Ishikawa (cell line): Measurements from ENCODE around the gene EN1.

ENCODE experiments used
- CREB1 ChIP-seq: IDR thresholded peaks from 2 replicates; pipeline ENCODE4 v1.6.1; 2012; ENCODE audit warnings: low read depth
- EGR1 ChIP-seq: IDR thresholded peaks from 2 replicates; pipeline ENCODE4 v1.6.1; 2012
- EP300 ChIP-seq: IDR thresholded peaks from 2 replicates; pipeline ENCODE4 v1.6.1; 2012; ENCODE audit warnings: borderline replicate concordance
- FOXM1 ChIP-seq: IDR thresholded peaks from 2 replicates; pipeline ENCODE4 v1.6.1; 2012; ENCODE audit warnings: low read depth, borderline replicate concordance
- NFIC ChIP-seq: IDR thresholded peaks from 2 replicates; pipeline ENCODE4 v1.6.1; 2012
- RAD21 ChIP-seq: IDR thresholded peaks from 2 replicates; pipeline ENCODE4 v1.6.1; 2012; ENCODE audit warnings: low read depth
- TAF1 ChIP-seq: IDR thresholded peaks from 2 replicates; pipeline ENCODE4 v1.6.1; 2012; ENCODE audit warnings: low read depth, mild to moderate bottlenecking
- TCF12 ChIP-seq: IDR thresholded peaks from 2 replicates; pipeline ENCODE4 v1.6.1; 2012; ENCODE audit warnings: low read depth
- YY1 ChIP-seq: IDR thresholded peaks from 2 replicates; pipeline ENCODE4 v1.6.1; 2012; ENCODE audit warnings: low read depth
- ZBTB7A ChIP-seq: IDR thresholded peaks from 2 replicates; pipeline ENCODE4 v1.6.1; 2012; ENCODE audit warnings: low read depth
- TF ChIP-seq, protein P1 (sequence below): IDR thresholded peaks from 2 replicates; pipeline ENCODE4 v1.6.1; 2012
- TF ChIP-seq, protein P2 (sequence below): IDR thresholded peaks from 2 replicates; pipeline ENCODE4 v1.6.1; 2012; ENCODE audit warnings: low read depth, mild to moderate bottlenecking
- TF ChIP-seq, protein P3 (sequence below): IDR thresholded peaks from 2 replicates; pipeline ENCODE4 v1.6.1; 2012

DNA sequence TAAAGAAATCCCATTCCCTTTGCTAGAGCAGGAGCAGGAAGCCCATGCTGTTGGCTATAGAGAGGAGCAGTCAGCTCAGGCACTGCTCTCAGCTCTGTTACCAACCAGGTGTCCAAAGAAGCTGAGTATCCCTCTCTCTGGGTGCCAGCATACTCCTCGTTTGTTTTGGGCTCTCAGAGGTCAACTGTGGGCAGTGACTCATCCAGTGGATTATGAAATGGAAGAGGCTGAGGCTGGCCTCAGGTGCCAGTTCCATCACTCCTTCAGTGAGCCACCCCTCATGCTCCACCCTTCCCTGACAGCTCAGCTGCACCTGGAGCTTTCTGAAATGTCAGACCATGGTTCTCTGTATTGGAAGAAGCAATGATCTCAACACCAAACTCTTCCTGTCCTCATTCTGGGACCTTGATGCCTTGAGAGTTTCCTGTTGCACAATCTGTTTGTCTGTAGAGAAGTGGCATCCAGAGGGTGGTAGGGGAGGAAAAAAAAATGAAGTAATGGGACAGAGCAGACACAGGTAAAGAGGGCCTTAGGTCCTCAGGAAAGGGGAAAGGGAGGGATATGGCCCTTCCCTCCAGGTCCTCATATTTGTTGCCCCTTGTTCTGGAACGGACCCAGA lies 31.2 kb upstream of the EN1 start:
- TF ChIP-seq, protein P1, sequence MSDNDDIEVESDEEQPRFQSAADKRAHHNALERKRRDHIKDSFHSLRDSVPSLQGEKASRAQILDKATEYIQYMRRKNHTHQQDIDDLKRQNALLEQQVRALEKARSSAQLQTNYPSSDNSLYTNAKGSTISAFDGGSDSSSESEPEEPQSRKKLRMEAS = no peak
- no peak for TF ChIP-seq RAD21
- TF ChIP-seq, protein P2, sequence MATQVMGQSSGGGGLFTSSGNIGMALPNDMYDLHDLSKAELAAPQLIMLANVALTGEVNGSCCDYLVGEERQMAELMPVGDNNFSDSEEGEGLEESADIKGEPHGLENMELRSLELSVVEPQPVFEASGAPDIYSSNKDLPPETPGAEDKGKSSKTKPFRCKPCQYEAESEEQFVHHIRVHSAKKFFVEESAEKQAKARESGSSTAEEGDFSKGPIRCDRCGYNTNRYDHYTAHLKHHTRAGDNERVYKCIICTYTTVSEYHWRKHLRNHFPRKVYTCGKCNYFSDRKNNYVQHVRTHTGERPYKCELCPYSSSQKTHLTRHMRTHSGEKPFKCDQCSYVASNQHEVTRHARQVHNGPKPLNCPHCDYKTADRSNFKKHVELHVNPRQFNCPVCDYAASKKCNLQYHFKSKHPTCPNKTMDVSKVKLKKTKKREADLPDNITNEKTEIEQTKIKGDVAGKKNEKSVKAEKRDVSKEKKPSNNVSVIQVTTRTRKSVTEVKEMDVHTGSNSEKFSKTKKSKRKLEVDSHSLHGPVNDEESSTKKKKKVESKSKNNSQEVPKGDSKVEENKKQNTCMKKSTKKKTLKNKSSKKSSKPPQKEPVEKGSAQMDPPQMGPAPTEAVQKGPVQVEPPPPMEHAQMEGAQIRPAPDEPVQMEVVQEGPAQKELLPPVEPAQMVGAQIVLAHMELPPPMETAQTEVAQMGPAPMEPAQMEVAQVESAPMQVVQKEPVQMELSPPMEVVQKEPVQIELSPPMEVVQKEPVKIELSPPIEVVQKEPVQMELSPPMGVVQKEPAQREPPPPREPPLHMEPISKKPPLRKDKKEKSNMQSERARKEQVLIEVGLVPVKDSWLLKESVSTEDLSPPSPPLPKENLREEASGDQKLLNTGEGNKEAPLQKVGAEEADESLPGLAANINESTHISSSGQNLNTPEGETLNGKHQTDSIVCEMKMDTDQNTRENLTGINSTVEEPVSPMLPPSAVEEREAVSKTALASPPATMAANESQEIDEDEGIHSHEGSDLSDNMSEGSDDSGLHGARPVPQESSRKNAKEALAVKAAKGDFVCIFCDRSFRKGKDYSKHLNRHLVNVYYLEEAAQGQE = no peak
- no peak for TF ChIP-seq TAF1
- TF ChIP-seq EP300 = no peak
- no peak for TF ChIP-seq TCF12
- TF ChIP-seq NFIC = no peak
- TF ChIP-seq CREB1 = no peak
- no peak for TF ChIP-seq FOXM1
- TF ChIP-seq YY1 = no peak
- TF ChIP-seq, protein P3, sequence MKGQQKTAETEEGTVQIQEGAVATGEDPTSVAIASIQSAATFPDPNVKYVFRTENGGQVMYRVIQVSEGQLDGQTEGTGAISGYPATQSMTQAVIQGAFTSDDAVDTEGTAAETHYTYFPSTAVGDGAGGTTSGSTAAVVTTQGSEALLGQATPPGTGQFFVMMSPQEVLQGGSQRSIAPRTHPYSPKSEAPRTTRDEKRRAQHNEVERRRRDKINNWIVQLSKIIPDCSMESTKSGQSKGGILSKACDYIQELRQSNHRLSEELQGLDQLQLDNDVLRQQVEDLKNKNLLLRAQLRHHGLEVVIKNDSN = no peak
- TF ChIP-seq EGR1 = no peak
- TF ChIP-seq ZBTB7A = no peak
